SIG-M5 (cell line): ENCODE measurements around the gene RASA3.
"Not testable (repeated sequence)": the region's sequence is repeated elsewhere in the genome, so short reads cannot be mapped to it uniquely, and the experiment has no call there.

Experiments used
- DNase-seq: peaks from one replicate; lab custom pipeline; 2025; lab: John Stamatoyannopoulos, UW

The RASA3 gene

GRCh38 chr13:114112231-114112825 is 20.1 kb downstream of the RASA3 start:
- DNase-seq, result no peak

DNA sequence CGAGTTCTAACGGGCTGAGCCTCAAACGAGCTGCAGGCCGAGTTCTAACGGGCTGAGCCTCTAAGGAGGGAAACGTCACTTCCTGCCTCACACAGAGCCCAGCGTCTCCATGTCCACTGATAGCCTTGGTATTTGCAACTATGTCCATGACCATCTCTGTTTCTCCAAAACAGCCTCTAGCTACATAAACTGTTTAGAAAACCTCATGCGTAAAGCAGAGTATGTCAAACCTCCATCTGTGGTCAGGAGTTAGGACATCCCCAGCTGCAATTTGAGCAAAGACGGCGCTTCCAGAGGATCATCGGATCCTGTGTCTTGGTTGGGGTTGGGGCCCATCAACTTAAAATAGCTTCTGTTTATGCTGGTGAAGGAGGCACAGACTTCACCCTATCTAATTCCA is 20.8 kb downstream of the RASA3 start:
- no peak for DNase-seq

GRCh38 chr13:114110830-114111189 is 21.6 kb downstream of the RASA3 start:
- not testable (repeated sequence) for DNase-seq

DNA sequence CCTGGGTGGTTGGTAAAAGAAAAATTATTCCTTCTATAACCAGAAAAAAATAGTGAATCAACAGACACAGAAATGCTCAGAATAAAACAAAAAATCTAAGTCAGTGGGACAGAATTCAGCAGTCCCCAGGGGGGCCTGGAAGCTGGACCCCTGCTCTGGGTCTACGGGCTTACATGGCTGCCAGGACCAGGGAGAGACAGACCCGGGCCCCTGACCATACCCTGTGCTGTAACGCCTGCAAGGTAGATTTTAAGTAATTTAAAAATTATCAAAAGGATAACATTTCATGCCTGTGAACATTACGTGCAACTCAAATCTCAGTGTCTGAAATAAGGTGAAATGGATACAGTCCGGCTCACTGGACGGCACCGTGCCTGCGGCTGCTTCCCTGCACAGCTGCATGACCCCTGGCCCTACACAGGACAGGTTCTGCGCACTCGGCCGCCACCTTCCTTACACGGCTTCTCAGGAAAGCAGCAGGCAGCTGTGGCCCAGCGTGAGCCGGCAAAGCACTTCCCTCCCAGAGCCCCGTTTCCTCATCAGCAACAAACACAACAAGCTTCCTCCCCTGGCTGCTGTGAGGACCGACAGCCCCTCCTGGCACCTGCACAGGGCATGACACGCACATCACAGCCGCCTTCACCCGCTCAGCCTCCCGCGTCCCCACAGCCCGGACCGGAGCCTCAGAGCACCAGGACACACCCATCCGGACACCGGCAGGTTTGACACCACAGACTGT is 22.2 kb downstream of the RASA3 start:
- DNase-seq, result no peak

GRCh38 chr13:114109641-114110041 is 22.8 kb downstream of the RASA3 start:
- no peak for DNase-seq

DNA sequence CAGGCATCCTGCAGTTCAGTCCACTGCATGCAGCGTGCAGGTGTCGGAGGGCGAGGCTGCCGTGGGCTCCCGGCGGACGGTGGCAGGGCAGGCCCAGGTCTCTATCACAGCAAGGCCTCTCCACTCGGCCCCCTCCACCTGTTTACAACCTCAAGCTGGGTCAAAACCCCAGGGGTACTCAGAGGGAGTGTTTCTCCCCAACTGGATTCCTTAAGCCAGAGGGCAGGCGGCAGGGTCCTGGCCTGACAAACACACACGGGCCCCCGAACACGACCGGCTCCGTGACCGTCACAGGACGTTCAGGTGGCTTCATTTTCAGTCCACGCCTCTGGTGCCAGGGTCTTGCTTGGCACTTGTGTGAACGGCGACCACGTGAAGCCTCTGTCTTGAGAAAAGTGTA is 23.5 kb downstream of the RASA3 start:
- DNase-seq, result no peak

DNA sequence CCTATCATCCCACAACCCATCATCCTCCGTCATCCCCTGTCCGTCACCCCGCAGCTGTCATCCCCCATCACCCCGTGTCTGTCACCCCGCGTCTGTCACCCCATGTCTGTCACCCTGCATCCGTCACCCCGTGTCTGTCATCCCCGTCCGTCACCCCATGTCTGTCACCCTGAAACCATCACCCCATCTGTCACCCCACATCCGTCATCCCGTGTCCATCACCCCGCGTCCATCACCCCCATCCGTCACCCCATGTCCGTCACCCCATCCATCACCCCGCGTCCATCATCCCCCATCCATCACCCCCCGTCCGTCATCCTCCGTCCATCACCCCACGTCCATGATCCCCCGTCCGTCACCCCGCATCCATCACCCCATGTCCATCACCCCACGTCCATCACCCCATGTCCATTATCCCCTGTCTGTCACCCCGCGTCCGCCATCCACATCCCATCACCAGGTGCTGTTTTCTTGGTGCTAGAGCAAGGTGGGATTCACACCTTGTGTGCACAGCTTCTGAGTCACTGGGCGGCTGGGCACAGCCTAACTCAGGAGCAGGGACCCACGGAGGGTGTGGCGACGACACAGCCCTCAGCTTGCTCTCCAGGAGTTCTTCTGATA is 24.2 kb downstream of the RASA3 start:
- DNase-seq, result no peak

DNA sequence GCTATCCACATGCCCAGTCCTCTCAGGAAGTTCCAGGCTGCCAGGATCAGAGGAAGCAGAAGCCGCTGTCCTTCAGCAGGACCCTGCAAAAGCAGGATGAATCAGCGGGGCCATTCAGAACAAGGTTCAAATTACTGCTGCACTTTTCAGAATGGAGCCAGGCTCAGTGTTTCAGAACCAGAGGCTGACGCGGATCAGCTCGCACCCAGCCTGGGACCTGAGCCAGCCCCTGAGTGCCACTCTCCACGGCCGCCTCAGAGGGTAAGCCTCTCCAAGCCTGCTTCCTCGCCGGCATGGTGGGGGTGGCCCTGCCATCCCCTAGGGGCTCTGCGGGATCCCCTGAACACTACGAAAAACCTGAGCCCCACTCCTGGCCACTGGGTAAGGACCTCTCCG is 24.7 kb downstream of the RASA3 start:
- DNase-seq, result no peak

- no peak for DNase-seq
Measured at GRCh38 chr13:114106991-114107685, 25.3 kb downstream of the RASA3 start.

- DNase-seq, result no peak
Measured at GRCh38 chr13:114106526-114106925, 25.9 kb downstream of the RASA3 start.

DNA sequence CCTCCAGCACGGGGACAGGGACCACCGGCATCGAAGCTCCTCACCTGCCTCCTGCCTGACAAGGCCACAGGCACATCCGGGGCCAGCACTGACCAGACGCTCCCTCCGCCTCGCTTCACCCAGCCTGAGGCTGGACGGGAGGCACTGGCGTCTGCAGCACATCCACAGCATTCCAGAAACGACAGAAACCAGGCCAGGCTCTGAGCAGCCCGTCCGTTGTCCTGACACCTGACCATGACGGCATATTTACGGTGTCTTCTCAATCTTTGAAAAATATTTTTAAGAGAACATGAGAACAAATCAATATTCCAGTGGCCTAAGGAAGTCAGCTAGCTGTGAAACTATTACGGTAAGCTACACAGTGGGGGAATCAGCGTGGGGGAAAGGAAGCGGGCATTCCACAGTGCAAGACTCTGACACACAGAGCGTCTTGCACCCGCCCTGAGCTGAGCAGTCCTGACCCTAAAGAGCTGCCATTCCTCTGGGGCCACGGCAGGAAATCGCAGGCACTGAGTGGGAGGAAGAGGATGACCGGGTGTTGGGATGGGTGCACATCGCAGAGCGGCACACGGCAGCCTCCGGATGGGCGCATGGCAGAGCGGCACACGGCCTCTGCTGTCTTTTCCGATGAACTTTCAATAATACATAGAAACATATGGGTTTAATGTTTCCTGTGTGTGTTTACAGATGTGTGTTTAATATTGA is 26.8 kb downstream of the RASA3 start:
- DNase-seq, result no peak

DNA sequence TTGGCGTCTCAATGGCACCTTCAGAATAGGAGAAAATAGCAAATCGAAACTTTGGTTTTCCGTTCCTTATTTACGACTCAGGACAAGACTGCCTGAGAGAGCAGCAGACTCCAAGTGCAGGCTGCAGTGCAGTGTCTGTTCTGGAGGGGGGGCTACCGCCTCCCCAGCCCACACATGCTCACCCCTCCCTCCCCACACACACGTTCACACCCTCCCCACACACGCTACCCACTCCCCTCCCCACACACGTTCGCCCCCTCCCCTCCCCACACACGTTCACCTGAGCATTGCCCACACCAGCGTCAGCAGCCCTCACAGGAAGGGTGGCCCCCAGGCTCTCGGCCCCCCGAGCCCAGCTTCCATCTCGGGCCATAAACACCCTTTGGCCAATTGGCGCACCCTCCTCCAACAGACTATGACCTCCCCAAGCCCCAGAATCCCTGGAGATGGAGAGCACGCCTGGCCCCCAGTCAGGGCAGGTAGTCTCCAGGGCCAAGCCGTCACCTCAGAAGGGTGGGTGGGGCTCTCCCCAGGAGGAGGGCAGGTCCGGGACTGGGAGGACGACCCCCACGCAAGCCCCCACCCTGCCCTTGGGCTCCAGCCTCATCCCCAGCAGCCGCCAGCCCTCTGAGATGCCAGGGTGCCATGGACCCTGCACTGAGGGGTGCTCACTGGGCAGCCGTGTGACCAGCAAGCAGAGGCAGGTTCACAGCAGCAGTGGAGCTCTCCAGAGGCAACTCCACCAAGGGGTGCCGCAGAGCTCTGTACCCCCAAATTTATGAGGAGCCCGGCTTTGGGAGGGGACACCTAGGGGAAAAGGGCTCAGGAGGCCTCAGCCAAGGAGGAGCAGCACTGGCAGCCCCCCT is 27.5 kb downstream of the RASA3 start:
- DNase-seq, result no peak

GRCh38 chr13:114103801-114104654 is 28.4 kb downstream of the RASA3 start:
- no peak for DNase-seq

GRCh38 chr13:114103289-114103621 is 29.2 kb downstream of the RASA3 start:
- DNase-seq, result not testable (repeated sequence)

- DNase-seq, result no peak
Measured at GRCh38 chr13:114102521-114103288, 29.7 kb downstream of the RASA3 start.

DNA sequence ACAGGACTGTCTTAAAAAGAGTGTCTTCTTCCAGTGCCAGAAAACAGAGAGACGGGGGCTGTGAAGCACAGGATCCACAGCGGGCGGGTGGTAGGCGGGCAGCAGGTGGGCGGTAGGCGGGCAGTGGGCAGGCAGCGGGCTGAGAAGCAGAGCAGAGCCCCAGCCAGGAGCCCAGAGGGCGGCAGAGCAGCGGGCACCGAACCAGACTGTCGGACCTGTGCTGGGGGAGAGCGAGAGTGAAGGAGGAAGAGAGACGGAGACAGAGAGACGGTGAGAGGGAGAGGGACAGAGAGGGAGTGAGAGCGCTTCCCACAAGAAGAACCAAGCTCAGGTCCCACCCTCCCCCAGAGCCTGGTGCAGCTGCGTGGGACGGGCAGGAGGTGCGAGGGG is 30.3 kb downstream of the RASA3 start:
- DNase-seq, result no peak

DNA sequence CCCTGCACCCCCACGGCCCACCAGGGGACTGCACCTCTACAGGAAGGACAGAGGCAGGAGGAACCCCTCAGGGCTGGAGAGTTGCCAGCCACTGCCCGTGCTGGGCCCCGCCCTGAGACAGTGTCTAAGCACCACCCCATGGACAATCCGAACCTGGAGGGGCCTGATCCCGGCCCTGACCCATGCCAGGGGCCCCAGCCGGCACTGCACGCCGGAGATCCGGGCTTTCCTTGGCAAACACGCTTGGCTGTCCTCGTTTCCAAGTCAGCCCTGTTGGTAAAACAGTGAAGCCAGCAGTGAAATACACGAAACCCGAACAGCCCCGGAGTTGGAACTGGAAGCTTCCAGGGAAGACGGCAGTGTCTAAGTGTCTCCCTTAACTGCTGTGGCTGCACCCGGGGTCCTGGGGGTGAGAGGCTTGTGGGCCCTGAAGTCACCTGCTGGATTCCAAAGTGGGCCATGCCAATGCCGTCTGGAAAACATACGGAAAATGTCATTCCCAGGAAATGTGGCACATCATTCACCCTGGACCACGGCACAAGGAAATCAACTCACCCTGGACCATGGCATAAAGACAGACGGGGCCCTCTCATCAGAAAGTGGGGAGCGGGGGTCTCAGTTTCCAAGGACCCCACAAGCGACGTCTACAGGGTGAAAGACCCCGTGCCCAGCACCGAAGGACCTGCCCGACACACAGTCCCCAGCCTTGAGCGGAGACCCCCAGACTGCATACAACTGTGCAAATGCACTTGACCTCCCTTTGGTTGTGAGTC is 30.9 kb downstream of the RASA3 start:
- DNase-seq, result no peak

DNA sequence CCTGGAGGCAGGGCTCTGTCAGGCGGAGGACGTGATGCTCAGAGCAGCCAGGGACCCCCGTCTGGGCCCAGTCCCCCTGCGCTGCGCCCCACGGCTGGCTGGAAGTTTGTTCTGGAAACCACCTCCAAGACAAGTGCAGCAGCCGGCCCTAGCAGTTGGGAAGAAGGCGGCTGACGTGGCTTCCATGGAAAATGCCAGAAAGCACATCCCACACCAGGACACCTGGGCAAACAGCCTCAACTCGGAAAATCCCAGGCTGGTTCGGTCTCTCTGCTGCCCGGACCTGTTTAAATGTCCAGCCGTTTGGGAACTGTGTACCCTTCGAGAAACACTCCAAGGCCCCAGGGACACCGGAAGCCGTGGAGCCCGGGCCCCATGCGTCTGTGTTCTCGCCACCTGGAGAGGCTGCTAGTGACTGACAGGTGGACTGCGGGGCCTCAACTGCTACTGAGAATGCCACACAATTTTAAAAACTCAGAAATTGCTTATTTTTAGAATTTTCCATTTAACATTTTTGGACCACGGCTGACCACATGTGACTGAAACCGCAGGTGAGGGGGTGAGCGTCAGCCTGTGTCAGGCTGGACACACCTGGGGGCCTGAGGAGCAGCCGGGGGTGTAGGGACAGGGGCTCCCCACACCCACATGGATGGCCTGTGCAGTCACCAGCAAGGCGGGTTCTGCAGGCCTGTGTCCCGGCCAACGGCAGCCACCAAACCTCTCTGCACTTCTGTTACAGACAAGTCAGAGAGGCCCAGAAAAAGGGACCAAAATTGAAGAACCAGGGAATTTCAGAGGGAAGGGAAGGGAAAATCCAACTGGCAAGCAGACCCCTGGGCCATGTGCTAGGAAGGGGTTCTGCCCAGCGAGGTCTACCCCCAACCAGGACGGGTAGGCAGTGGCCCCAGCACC is 31.7 kb downstream of the RASA3 start:
- no peak for DNase-seq
